Duodenal mucosa (tissue), 2 donors: ENCODE measurements around the gene PLA2G12A.

Experiments used
- H3K27ac ChIP-seq: one replicate; pipeline ENCODE4 v1.7.0; 2013; ENCODE audit warnings: low read depth, low read length
- H3K27me3 ChIP-seq, 2 donors: one replicate each; pipeline ENCODE4 v1.7.0; 2013; ENCODE audit warnings: low read length in 2 of 2, control low read depth in 1 of 2; ENCODE audit not compliant: insufficient read depth in 2 of 2, control insufficient read depth in 1 of 2
- H3K36me3 ChIP-seq, 2 donors: one replicate each; pipeline ENCODE4 v1.7.0; 2013; ENCODE audit warnings: low read length in 2 of 2, control low read depth in 1 of 2; ENCODE audit not compliant: insufficient read depth in 2 of 2, control insufficient read depth in 1 of 2
- H3K4me1 ChIP-seq, 2 donors: one replicate each; pipeline ENCODE4 v1.7.0; 2013; ENCODE audit warnings: low read length in 2 of 2, control low read depth in 1 of 2; ENCODE audit not compliant: insufficient read depth in 2 of 2, control insufficient read depth in 1 of 2
- H3K4me3 ChIP-seq, 2 donors: one replicate each; pipeline ENCODE4 v1.7.0; 2013; ENCODE audit warnings: low read length in 2 of 2, low read depth in 1 of 2
- H3K9ac ChIP-seq, 2 donors: one replicate each; pipeline ENCODE4 v1.7.0; 2013; ENCODE audit warnings: low read length in 2 of 2, low read depth in 1 of 2
- H3K9me3 ChIP-seq, 2 donors: one replicate each; pipeline ENCODE4 v1.7.0; 2013; ENCODE audit warnings: low read length in 2 of 2, control low read depth in 1 of 2; ENCODE audit not compliant: control insufficient read depth in 1 of 2

PLA2G12A gene

GRCh38 chr4:109729117-109729717 lies 653 bp downstream of the PLA2G12A start:
- Histone ChIP-seq H3K9ac (peak overlapping the region; percentile 71 to 96), H3K4me1 (peaks cover 10% of the 10 kb centered on the region in 2 donors), H3K9me3 (no peaks in the 10 kb centered on the region), H3K4me3 (peak overlapping the region; percentile 84 to 89), H3K27me3 (no peaks in the 10 kb centered on the region), H3K27ac (peak overlapping the region; percentile 86), H3K36me3 (no peaks in the 10 kb centered on the region)

GRCh38 chr4:109728385-109728784 lies 1.5 kb downstream of the PLA2G12A start:
- peak overlapping the region; percentile 84 to 89 for H3K4me3 ChIP-seq
- peaks cover 10% of the 10 kb centered on the region in 2 donors for H3K4me1 ChIP-seq
- H3K36me3 ChIP-seq: no peaks in the 10 kb centered on the region
- no peaks in the 10 kb centered on the region for H3K9me3 ChIP-seq
- no peak overlapping the region for H3K27ac ChIP-seq
- no peaks in the 10 kb centered on the region for H3K27me3 ChIP-seq
- no peak overlapping the region for H3K9ac ChIP-seq

GRCh38 chr4:109723110-109723509 lies 6.8 kb downstream of the PLA2G12A start:
- H3K27ac ChIP-seq: no peak overlapping the region
- no peaks in the 10 kb centered on the region for H3K27me3 ChIP-seq
- no peak overlapping the region for H3K4me3 ChIP-seq
- no peak overlapping the region for H3K9ac ChIP-seq
- no peaks in the 10 kb centered on the region for H3K9me3 ChIP-seq
- H3K36me3 ChIP-seq: no peaks in the 10 kb centered on the region
- H3K4me1 ChIP-seq: peaks cover 0 to 5% of the 10 kb centered on the region in 2 donors

GRCh38 chr4:109722357-109722756 lies 7.5 kb downstream of the PLA2G12A start:
- Histone ChIP-seq H3K27ac (no peak overlapping the region), H3K4me3 (no peak overlapping the region), H3K9me3 (no peaks in the 10 kb centered on the region), H3K36me3 (peaks cover 0 to 2% of the 10 kb centered on the region in 2 donors), H3K27me3 (no peaks in the 10 kb centered on the region), H3K4me1 (no peaks in the 10 kb centered on the region), H3K9ac (no peak overlapping the region)

- Histone ChIP-seq H3K4me3 (no peak overlapping the region), H3K27me3 (no peaks in the 10 kb centered on the region), H3K36me3 (peaks cover 10 to 16% of the 10 kb centered on the region in 2 donors), H3K27ac (no peak overlapping the region), H3K9me3 (no peaks in the 10 kb centered on the region), H3K4me1 (no peaks in the 10 kb centered on the region), H3K9ac (no peak overlapping the region)
Measured at GRCh38 chr4:109721033-109721432, 8.8 kb downstream of the PLA2G12A start.

GRCh38 chr4:109719604-109720003 lies 10.3 kb downstream of the PLA2G12A start:
- Histone ChIP-seq H3K36me3 (peaks cover 13 to 18% of the 10 kb centered on the region in 2 donors), H3K4me3 (no peak overlapping the region), H3K27me3 (no peaks in the 10 kb centered on the region), H3K27ac (no peak overlapping the region), H3K4me1 (no peaks in the 10 kb centered on the region), H3K9ac (no peak overlapping the region), H3K9me3 (no peaks in the 10 kb centered on the region)

- H3K27me3 ChIP-seq: no peaks in the 10 kb centered on the region
- H3K9ac ChIP-seq: no peak overlapping the region
- H3K27ac ChIP-seq: no peak overlapping the region
- no peaks in the 10 kb centered on the region for H3K4me1 ChIP-seq
- H3K4me3 ChIP-seq: no peak overlapping the region
- H3K9me3 ChIP-seq: no peaks in the 10 kb centered on the region
- peaks cover 18 to 20% of the 10 kb centered on the region in 2 donors for H3K36me3 ChIP-seq
Measured at GRCh38 chr4:109718759-109719158, 11.1 kb downstream of the PLA2G12A start.

- no peaks in the 10 kb centered on the region for H3K9me3 ChIP-seq
- no peak overlapping the region for H3K4me3 ChIP-seq
- no peak overlapping the region for H3K9ac ChIP-seq
- no peaks in the 10 kb centered on the region for H3K27me3 ChIP-seq
- H3K27ac ChIP-seq: no peak overlapping the region
- H3K36me3 ChIP-seq: peaks cover 29 to 36% of the 10 kb centered on the region in 2 donors
- H3K4me1 ChIP-seq: no peaks in the 10 kb centered on the region
Measured at GRCh38 chr4:109713500-109713899, 16.4 kb downstream of the PLA2G12A start.

- Histone ChIP-seq H3K27me3 (no peaks in the 10 kb centered on the region), H3K9ac (no peak overlapping the region), H3K9me3 (no peaks in the 10 kb centered on the region), H3K36me3 (peaks cover 15 to 23% of the 10 kb centered on the region in 2 donors), H3K4me1 (peaks cover 4 to 9% of the 10 kb centered on the region in 2 donors), H3K27ac (no peak overlapping the region), H3K4me3 (no peak overlapping the region)
Measured at GRCh38 chr4:109708990-109709389, 20.9 kb downstream of the PLA2G12A start.

- H3K27me3 ChIP-seq: no peaks in the 10 kb centered on the region
- H3K9me3 ChIP-seq: no peaks in the 10 kb centered on the region
- peaks cover 4 to 9% of the 10 kb centered on the region in 2 donors for H3K4me1 ChIP-seq
- H3K27ac ChIP-seq: no peak overlapping the region
- no peak overlapping the region for H3K4me3 ChIP-seq
- H3K36me3 ChIP-seq: peaks cover 13 to 20% of the 10 kb centered on the region in 2 donors
- H3K9ac ChIP-seq: no peak overlapping the region
Measured at GRCh38 chr4:109708435-109708834, 21.4 kb downstream of the PLA2G12A start.
